HL-60 (cell line): ENCODE data around the gene MCM3AP.

Experiments
- DNase-seq, 2 experiments: peaks; one replicate each; pipeline ENCODE4 v3.0.0-alpha.2; 2010 to 2020; ENCODE audit warnings: low read depth in 1 of 2, low spot score in 1 of 2
- H3K27ac ChIP-seq: fragments of 250-450 bp; sonication (Bioruptor Pico); replicated peaks from 2 replicates; pipeline ENCODE4 v1.5.1; 2020; ENCODE audit warnings: mild to moderate bottlenecking, moderate library complexity
- H3K27me3 ChIP-seq: fragments of 250-450 bp; sonication (Bioruptor Pico); 2 replicates; pipeline ENCODE4 v1.5.1; 2021; ENCODE audit warnings: mild to moderate bottlenecking, moderate library complexity; ENCODE audit not compliant: insufficient read depth, poor library complexity, severe bottlenecking
- H3K4me3 ChIP-seq: replicated peaks from 2 replicates; pipeline ENCODE4 v1.5.1; 2011; ENCODE audit warnings: mild to moderate bottlenecking, control low read depth, low read length; ENCODE audit not compliant: insufficient read depth
- GABPA ChIP-seq: IDR thresholded peaks from 2 replicates; pipeline ENCODE4 v1.6.1; 2012; ENCODE audit warnings: low read depth
- POLR2AphosphoS5 ChIP-seq: IDR thresholded peaks from 2 replicates; pipeline ENCODE4 v1.6.1; 2012; ENCODE audit warnings: low read depth
- SPI1 ChIP-seq: IDR thresholded peaks from 2 replicates; pipeline ENCODE4 v1.6.1; 2012; ENCODE audit warnings: low read depth, mild to moderate bottlenecking, borderline replicate concordance
- TF ChIP-seq, protein P1 (sequence below): IDR thresholded peaks from 2 replicates; pipeline ENCODE4 v1.6.1; 2012; ENCODE audit warnings: low read depth; ENCODE audit not compliant: insufficient replicate concordance
- TF ChIP-seq, protein P2 (sequence below): IDR thresholded peaks from one replicate; pipeline ENCODE4 v1.5.1; 2011; ENCODE audit warnings: low read length, control low read depth, inconsistent platforms; ENCODE audit not compliant: insufficient read depth

The MCM3AP gene

DNA sequence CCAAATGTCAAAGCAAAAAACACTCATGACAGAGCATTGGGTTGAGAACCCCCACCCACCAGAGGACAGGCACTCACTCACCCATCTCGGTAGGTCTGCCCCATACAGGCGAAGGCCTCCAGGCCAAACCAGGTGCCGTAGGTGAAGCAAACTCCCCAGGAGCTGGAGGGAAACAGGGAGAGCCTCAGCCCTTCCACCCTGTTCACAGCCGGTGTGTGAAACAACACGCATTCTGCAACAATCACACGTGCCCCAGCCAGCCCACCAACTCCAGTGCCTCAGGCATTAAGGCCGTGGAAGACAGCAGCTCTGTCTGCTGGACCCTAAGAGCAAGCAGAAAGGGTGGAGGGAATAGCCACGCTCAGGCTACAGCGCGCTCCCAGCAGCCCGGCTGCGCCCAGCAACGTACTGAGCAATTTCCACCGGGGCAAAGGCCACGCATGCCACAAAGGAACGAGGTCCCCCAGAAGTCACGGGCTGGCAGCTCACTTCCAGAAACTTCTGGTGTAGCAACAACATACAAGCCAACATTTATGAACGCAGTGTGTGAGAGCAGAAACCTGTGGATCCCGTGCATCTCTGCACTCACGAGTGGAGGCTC is 89.7 kb downstream of the MCM3AP start:
- H3K4me3 ChIP-seq = no peak overlapping the region
- no peak overlapping the region for H3K27ac ChIP-seq
- no peaks in the 10 kb centered on the region for H3K27me3 ChIP-seq
- no peak for TF ChIP-seq GABPA
- TF ChIP-seq, protein P1, sequence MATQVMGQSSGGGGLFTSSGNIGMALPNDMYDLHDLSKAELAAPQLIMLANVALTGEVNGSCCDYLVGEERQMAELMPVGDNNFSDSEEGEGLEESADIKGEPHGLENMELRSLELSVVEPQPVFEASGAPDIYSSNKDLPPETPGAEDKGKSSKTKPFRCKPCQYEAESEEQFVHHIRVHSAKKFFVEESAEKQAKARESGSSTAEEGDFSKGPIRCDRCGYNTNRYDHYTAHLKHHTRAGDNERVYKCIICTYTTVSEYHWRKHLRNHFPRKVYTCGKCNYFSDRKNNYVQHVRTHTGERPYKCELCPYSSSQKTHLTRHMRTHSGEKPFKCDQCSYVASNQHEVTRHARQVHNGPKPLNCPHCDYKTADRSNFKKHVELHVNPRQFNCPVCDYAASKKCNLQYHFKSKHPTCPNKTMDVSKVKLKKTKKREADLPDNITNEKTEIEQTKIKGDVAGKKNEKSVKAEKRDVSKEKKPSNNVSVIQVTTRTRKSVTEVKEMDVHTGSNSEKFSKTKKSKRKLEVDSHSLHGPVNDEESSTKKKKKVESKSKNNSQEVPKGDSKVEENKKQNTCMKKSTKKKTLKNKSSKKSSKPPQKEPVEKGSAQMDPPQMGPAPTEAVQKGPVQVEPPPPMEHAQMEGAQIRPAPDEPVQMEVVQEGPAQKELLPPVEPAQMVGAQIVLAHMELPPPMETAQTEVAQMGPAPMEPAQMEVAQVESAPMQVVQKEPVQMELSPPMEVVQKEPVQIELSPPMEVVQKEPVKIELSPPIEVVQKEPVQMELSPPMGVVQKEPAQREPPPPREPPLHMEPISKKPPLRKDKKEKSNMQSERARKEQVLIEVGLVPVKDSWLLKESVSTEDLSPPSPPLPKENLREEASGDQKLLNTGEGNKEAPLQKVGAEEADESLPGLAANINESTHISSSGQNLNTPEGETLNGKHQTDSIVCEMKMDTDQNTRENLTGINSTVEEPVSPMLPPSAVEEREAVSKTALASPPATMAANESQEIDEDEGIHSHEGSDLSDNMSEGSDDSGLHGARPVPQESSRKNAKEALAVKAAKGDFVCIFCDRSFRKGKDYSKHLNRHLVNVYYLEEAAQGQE = no peak
- no peak for TF ChIP-seq POLR2AphosphoS5
- TF ChIP-seq, protein P2, sequence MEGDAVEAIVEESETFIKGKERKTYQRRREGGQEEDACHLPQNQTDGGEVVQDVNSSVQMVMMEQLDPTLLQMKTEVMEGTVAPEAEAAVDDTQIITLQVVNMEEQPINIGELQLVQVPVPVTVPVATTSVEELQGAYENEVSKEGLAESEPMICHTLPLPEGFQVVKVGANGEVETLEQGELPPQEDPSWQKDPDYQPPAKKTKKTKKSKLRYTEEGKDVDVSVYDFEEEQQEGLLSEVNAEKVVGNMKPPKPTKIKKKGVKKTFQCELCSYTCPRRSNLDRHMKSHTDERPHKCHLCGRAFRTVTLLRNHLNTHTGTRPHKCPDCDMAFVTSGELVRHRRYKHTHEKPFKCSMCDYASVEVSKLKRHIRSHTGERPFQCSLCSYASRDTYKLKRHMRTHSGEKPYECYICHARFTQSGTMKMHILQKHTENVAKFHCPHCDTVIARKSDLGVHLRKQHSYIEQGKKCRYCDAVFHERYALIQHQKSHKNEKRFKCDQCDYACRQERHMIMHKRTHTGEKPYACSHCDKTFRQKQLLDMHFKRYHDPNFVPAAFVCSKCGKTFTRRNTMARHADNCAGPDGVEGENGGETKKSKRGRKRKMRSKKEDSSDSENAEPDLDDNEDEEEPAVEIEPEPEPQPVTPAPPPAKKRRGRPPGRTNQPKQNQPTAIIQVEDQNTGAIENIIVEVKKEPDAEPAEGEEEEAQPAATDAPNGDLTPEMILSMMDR = no peak
- no peak for TF ChIP-seq SPI1
- DNase-seq = no peak

DNA sequence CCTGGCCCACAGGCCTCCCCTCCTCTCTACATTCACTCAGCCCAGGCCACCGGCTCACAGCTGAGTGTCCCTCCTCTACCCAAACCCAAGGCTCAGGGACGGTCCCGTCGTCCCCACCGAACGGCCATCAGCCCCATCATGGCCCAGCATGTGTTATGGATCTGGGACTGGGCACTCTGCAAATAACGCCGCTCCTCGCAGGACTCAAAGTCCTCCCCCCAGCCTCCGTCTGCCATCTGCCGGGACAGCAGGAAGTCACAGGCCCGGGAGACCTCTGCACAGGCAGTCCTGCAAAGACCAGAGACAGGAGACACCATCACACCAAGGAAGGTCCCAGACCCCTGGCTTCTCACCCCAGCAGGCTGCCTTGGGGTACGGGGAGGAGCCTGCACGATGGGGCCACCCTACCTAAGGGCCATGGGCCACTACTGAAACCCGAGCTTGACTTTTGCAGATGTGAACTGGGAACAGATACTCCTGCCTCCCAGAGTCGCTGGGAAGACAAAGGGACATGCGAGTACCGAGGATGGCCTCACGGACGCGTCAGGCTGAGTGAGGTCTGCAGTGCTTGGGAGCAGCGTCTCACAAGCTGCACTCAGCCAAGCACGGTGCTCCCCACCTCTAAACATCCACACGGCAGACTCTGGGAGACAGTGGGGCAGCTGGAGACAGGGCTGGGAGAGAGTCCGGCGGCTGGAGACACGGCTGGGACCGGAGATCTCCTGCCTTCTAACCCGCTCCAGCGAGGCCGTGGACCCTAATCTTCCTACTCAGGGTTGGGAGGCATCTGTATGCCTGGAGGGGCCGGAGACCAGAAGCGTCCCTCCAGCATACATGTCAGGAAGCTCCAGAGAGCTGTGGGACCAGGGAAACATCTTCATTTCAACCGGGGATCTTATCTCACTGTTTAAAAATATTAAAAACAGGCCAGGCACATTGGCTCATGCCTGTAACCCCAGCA is 90.8 kb downstream of the MCM3AP start:
- TF ChIP-seq, protein P2 = no peak
- TF ChIP-seq POLR2AphosphoS5 (no peak), GABPA (no peak), SPI1 (no peak)
- TF ChIP-seq, protein P1 = no peak
- Histone ChIP-seq H3K4me3 (no peak overlapping the region), H3K27ac (no peak overlapping the region), H3K27me3 (no peaks in the 10 kb centered on the region)
- DNase-seq = no peak

DNA sequence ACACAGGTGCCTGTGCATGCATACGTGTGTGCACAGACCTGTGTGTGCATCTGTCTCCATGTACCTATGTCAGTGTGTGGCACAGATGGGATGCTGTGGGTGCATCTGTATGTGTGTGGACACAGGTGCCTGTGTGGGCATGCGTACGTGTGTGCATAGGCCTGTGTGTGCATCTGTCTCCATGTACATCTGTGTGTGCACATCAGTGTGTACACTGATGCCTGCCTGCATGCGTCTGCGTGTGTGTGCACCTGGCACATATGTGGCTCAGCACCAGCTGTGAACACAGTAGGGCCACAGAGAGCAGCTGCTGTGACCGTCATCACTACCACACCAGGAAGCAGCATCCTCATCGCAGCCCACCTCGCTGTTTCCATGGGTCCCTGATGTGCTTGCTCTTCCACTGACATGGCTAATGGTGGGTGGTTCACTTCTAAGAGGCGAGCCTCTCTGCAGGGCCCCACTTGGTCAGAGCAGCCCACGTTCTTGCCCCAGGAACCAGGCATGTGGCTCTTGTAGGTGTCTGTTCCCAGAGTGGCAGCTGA is 91.5 kb downstream of the MCM3AP start:
- Histone ChIP-seq H3K4me3 (no peak overlapping the region), H3K27me3 (no peaks in the 10 kb centered on the region), H3K27ac (no peak overlapping the region)
- no peak for TF ChIP-seq GABPA
- TF ChIP-seq, protein P1 = no peak
- TF ChIP-seq, protein P2 = no peak
- TF ChIP-seq SPI1 = no peak
- TF ChIP-seq POLR2AphosphoS5 = no peak
- DNase-seq = no peak
